GM18505 (cell line): ENCODE data around the gene IGFBP2.

Source experiments
- ATAC-seq: cut with Tn5 transposase; IDR thresholded peaks from one replicate; pipeline ENCODE4 v1.9.1; 2021; ENCODE audit not compliant: unreplicated experiment
- POLR2A ChIP-seq: IDR thresholded peaks from 4 replicates; pipeline ENCODE4 v1.6.1; 2011; ENCODE audit warnings: borderline replicate concordance; ENCODE audit not compliant: insufficient read depth, insufficient read length; ENCODE audit errors: extremely low read depth

Gene IGFBP2

DNA sequence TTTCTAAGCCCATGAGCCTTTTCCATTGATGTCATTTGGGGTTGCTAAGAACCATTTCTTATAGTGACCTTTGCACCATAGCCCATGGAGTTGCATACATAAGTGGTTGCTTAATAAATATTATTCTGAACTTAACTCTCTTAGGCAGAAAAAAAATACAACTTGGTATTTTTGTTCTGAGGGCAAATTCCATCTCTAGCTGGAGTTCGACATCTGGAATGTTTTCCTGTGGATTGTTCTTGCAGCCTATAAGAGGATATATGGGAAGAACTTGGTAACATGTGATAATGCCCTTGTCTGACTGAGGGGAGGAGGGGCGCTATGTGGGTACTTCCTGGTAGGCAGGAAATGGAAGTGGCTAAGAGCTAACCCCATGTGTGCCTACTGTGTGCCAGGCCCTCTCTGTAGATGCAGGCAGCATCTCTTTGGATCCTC, 20.7 kb downstream of the IGFBP2 start:
- no peak for ATAC-seq
- TF ChIP-seq POLR2A, result no peak

- ATAC-seq, result no peak
- no peak for TF ChIP-seq POLR2A
Measured at GRCh38 chr2:216654528-216655052, 21.4 kb downstream of the IGFBP2 start.

DNA sequence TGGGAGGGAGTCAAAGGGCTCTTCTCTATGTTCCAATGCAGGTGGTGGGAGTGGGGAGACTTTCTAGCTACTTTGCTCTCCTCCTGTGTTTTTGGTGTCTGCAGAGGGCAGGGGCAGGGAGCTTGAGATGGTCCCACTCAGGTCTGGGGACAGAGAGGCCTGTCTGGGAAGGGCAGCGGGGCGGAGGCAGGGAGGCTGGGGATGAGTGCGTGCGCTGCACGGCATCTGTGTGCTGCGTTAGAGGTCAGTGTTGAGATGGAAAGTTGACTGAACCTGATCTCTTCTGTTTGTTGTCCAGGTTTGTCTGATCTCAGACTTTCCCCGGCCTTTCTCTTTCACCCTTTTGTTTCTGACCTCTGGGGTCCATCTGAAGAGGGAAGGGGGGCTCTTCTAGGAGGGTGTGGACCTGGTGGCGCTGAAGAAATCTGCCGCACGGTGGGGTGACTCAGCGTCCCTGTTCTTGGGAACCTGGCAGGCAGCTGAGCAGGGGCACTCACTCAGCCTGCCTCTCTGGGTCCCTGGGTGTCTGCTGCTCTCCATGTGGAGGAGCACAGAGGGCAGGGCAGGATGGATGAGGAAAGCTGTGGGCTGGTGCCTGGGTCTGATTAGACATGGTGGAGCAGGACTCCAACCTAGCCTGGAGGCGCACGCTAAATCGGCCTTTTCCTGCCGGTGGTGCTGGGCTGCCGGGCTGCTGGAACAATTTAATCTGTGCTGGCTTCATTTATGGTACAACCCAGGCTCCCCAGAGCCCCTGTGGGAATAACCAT, 24.1 kb downstream of the IGFBP2 start:
- no peak for ATAC-seq
- TF ChIP-seq POLR2A, result no peak

DNA sequence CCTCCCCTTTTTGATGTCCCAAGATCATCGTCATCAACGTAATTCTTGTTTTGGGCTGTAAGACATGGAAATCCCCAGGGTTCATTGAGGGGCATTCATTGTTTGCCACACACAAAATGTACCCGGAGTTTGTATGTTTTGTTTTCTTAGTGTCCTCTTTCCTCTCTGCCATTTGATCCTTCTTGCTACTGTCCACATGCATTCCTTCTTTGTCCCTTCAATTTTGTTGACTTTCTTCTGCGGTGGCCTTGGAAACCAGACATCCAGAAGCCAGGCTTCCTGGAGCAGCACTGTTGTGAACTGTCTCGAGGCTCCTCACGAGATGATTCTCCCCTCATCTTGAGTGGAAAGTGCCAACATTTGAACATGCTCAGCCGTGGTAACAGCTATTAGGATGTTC, 24.8 kb downstream of the IGFBP2 start:
- TF ChIP-seq POLR2A, result no peak
- no peak for ATAC-seq

- no peak for TF ChIP-seq POLR2A
- no peak for ATAC-seq
Measured at GRCh38 chr2:216658757-216659156, 25.5 kb downstream of the IGFBP2 start.

- ATAC-seq, result no peak
- TF ChIP-seq POLR2A, result no peak
Measured at GRCh38 chr2:216659276-216659675, 26.1 kb downstream of the IGFBP2 start.

- TF ChIP-seq POLR2A, result no peak
- no peak for ATAC-seq
Measured at GRCh38 chr2:216660496-216660895, 27.3 kb downstream of the IGFBP2 start.

GRCh38 chr2:216661051-216661450, 27.8 kb downstream of the IGFBP2 start:
- ATAC-seq, result no peak
- TF ChIP-seq POLR2A, result no peak

DNA sequence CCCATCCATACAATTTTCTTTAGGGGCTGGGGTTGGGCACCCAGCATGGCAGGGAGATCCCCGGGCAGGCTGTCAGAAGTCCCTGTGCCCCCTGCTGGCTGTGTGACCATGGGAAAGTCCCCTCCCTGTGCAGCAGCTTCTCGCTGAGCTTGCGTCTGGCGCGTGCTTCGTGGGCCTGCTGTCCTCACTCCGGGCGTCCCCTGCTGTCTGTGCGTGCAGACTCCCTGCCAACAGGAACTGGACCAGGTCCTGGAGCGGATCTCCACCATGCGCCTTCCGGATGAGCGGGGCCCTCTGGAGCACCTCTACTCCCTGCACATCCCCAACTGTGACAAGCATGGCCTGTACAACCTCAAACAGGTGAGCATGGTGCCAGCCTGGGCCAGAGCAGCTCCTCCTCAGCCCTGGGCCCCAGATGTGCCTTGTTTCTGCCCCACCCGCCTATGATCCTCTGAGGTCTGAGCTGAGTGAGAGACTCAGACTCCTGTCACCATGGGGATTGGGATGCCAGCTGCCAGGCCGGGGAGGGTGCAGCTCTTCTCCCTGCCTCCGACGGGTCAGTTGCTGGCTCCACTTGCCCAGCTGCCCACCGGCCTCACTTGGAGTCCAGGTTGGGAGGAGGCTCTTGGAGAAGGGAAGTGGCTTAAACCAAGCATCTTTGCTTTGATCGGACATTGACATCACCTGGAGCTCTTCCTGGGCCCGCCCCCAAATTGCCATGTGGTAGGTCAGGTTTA, 28.6 kb downstream of the IGFBP2 start:
- no peak for TF ChIP-seq POLR2A
- ATAC-seq, result no peak

DNA sequence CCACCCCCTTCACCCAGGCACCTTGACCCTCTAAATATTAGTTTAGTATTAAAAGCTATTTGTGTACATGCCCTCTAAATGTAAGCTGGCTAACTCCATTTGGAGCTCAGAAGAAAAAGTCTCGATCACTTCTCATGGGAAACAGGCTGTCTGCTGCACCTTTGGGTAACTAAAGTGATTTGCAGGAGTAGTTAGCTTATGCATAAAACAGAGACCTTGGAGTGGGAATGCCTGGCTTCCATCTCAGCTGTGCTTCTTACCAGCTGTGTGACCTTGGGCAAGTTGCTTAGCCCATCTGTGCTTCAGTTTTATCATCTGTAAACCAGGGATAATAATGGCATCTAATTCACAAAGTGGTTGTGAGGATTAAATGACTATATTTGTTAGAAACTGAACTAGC, 29.9 kb downstream of the IGFBP2 start:
- no peak for ATAC-seq
- no peak for TF ChIP-seq POLR2A

DNA sequence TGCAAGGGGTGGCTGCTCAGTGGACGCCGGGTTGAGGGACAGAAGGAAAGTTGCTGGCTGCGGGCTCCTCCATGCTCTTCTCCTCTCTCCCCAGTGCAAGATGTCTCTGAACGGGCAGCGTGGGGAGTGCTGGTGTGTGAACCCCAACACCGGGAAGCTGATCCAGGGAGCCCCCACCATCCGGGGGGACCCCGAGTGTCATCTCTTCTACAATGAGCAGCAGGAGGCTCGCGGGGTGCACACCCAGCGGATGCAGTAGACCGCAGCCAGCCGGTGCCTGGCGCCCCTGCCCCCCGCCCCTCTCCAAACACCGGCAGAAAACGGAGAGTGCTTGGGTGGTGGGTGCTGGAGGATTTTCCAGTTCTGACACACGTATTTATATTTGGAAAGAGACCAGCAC, 30.6 kb downstream of the IGFBP2 start:
- ATAC-seq, result no peak
- TF ChIP-seq POLR2A, result no peak

GRCh38 chr2:216664593-216665034, 31.4 kb downstream of the IGFBP2 start:
- no peak for TF ChIP-seq POLR2A
- no peak for ATAC-seq

- no peak for ATAC-seq
- TF ChIP-seq POLR2A, result no peak
Measured at GRCh38 chr2:216665242-216665641, 32.0 kb downstream of the IGFBP2 start.

DNA sequence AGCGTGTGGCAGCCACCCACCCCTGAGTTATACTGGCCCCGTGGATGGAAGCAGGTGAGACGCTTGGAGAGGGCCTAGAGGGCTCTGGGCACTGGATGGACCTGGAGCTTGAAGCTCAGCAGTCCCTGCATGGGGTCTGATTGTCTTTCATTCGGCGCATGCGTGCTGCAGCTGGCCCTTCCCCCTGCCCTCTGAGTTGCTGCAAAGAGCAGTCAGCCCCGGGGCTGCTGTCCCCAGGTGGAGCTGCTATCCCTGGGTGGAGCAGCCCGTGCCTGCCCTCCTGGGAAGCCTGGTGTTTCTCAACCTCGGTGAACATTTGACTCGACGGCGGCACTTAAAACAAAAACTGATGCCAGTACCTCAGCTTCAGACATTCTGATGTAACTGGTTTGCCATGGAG, 32.5 kb downstream of the IGFBP2 start:
- ATAC-seq, result no peak
- TF ChIP-seq POLR2A, result no peak
